IPS DF 19.7 (cell line): ENCODE results near the gene PALLD.
"Not testable (repeated sequence)": the region's sequence is repeated elsewhere in the genome, so short reads cannot be mapped to it uniquely, and the experiment has no call there.

Experiments used
- DNase-seq: peaks from one replicate; pipeline ENCODE4 v3.0.0-alpha.2; 2013; ENCODE audit warnings: low read depth, low spot score

The PALLD gene

DNA sequence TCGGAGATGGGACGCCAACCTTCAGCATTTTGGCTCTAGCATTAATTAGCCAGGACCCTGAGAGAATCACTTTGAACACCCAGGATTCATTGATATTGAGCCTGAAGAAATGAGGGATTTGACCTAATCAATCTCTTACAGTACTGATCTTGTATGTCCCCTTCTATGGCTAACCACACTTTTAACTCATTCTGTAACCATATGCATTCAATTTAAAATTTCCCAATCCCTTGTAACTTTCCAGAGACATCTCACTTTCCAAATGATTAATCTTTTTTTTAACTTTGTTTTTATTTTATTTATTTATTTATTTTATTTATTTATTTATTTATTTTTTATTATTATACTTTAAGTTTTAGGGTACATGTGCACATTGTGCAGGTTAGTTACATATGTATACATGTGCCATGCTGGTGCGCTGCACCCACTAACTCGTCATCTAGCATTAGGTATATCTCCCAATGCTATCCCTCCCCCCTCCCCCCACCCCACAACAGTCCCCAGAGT lies 205.8 kb downstream of the PALLD start:
- not testable (repeated sequence) for DNase-seq

DNA sequence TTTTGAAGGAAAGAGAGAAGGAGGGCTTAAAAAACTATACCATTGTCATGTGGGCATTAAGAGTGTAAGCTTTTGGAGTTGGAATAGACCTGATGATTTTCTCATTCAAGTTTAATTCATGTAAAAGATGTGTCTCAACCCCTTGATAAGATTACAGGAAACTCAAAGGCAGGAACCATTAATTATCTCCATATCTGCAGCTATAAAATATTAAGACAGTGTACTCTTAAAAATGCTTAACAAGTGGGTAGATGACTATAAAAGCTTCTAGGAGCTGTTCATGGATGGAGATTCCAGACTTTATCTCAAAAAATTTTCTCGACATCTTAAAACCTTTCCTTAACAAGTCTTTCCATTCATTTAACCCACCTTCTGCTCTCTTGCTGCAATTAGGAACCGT lies 208.3 kb downstream of the PALLD start:
- no peak for DNase-seq

DNA sequence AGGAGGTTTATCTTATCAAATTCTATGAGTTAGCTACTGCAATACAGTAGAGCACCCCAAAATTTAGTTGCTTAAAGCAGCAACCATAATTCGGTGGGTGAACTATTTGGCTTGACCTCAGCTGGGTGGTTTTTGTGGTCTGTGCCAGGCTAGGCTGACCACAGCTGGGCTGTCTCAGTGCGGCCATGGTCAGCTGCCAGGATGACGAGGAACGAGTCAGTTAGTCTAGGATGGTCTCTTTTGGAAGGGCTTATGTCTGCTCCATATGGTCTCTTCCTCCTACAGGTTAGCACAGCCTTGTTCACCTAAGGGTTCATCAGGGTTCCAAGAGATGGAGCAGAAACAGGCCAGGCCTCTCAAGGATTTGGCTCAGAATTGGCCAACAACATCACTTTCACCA lies 210.4 kb downstream of the PALLD start:
- DNase-seq, result no peak

DNA sequence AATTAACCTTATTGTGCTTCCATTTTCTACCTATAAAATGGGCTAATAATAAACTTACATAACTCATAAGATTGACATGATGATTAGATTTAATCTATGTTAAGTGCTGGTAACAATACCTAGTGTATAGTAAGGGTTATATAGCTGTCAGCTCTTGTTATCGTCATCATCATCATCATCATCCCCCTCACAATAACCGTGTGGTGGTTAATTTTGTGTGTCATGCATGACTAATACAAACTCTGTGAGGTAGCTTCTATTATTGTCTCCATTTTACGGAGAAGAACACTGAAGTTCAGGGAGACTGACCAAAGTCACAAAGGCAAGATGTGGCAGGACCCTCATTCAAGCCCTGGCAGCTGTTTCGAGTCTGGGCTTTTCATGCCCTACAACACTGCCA lies 211.3 kb downstream of the PALLD start:
- no peak for DNase-seq

DNA sequence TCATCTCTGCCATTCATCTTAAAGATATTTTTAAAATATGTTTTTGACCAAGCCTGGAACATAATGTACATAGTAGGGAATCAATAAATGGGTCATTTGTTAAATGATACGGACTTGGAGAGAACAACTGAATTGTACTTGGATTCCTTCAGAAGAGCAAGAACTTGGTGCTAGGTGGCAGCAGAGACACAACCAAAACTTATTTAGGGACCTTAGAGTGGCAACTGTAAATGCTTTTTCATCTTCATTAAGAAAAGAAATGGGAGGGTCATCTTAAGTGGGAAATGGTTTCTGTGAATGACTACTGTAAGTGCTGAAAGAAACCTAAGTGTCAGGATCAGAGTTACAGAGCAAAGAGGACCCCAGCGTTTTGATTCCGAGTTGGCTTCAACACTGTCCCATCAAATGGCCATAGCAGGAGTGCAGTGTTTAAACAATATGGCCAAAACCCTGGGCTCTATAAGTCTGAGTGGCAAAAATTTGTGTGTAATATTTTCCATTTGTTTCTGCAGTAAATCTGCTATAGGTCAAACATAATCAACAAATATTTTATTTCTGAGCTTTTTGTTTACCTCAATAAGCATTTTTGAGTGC lies 213.6 kb downstream of the PALLD start:
- no peak for DNase-seq

DNA sequence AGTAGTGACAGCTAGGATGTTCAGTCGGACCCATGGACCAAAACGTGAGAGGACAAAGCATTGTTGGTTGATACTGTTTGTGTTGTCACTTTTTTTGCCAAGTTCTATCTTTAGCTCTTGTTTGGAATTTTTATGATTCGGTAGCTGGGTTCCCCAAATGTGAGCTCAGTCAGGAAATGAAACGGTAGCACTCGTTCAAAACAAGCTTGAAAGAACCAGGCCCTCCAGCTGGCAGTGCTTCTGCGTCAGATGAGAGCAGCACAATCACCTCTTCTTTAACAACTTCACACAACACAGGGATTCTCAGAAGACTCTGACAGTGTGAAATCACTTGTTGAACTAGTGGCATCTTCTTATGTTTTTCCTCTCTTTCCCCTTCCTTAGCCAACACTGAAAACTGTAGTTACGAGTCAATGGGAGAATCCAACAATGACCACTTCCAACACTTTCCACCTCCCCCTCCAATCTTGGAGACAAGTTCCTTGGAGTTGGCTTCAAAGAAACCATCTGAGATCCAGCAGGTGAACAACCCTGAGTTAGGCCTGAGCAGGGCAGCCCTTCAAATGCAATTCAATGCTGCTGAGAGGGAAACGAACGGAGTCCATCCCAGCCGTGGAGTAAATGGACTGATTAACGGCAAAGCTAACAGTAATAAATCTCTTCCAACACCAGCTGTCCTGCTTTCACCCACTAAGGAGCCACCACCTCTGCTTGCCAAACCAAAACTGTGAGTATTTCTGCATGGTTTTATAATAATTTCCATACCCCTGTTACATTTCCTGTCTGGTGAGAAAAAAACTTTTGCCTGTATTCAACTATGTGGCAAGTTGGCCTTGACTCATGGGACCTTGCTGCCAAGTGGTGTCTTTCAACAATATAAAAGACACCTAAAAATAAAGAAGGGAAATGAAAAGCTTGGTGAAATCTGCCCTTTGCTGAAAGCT lies 214.6 kb downstream of the PALLD start:
- DNase-seq, result no peak

DNA sequence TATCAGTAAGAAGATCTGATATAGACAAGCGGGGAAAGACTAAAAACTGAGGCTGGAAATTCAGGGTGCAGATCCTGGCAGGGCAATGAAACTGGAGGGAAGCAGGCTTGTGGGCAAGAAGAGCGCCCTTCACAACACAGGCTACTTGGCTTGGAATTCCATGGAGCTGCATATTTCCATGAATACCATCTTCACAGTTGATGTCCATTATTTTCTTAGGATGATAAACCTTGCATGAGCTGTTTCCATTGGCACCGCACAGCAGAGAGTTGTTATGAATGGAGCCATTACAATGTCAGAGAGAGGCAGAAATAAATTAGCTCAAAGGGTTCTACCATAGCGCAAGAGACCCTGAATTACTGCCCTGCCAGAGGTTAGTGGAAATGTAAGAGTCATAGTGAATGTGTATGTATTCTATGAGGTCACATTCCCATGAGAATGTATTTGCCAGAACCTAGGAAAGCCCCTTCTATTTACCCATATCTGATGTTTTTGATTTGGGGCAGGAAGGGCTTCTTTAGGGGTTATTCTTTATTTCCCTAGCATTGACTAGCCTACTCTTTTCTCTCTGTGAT lies 215.6 kb downstream of the PALLD start:
- DNase-seq, result no peak

DNA sequence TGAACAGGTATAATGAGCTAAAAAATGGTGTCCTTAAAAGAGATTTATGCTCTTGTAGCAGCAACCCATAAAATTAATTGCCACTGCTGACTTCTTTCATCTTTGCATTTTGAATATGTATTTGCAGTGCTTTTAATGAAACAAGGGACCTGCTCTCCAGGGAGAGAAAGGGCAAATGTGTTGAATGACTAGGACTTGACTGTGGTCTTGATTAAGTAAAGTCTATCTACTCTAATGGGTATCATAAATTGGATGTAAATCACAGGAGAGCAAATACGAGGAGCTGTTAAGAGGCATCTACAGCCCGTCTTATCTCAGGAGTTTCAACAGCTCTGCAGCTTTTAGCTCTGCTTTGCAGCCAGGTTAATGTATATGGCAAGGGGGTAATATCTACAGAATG lies 216.4 kb downstream of the PALLD start:
- DNase-seq, result no peak

DNA sequence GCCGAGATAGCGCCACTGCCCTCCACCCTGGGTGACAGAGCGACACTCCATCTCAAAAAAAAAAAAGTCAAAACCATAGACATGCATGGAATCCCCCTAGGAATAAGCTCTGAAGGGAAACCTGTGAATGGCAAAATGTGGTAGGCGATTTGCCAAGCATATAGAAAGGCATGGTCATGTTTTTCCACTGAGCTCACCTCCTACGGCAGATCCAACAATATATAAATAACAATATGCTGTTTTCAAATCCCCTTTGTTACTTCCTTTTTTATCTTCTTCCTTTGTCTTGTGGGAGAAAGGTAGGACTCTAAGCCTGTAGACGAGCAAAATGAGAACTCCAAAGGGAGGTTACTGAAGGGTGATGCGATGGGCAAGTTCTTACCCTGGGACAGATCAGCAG lies 219.0 kb downstream of the PALLD start:
- DNase-seq, result no peak

DNA sequence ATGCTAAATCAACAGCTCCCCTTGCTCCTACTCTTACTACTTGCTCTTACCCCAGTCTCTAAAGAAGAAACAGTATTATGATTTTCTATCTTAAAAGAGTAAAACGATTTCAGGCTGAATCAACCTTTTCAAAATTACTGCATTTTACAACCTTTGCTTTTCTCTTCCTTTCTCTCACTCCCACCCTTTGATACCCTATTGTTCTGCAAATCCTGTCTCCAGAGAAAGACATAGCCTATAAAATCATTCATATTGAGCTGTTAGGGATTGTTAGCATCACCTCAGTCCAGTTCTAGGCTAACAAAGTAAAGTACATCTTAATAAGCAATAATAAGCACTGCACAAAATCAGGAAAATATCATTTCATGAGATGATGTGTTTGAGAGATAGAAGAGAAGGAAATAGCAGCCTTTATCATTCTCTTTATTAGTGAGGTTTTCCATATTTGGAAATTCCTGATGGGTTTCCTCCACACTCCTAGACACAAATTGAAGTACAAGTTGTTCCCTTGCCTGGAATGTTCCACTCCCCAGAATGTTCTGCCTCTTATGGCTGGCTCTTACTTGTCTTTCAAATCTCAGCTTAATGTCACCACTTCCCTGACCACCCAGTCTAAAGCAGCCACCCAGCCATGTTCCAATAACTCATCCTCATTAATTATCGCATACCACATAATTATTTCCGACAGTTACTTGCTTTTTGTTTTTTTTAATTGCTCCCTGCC lies 219.7 kb downstream of the PALLD start:
- no peak for DNase-seq

DNA sequence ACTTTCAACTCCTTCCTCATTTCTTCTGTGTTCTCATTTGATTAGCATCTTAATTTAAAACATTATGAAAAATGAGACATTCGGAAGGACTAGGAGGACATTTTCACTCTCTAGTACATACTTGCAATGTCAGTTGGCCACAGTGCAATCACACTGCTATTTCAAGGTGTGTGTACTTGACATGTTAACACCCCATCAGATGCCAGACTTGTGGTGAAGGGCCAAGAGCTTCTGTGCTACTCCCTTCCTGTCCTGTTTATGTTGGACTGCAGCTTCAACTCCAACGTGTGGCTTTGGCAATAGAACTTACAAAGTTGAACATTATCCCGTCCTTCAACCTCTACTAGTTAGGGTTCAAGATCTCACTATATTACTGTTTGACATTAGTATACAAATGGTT lies 221.0 kb downstream of the PALLD start:
- DNase-seq, result no peak

DNA sequence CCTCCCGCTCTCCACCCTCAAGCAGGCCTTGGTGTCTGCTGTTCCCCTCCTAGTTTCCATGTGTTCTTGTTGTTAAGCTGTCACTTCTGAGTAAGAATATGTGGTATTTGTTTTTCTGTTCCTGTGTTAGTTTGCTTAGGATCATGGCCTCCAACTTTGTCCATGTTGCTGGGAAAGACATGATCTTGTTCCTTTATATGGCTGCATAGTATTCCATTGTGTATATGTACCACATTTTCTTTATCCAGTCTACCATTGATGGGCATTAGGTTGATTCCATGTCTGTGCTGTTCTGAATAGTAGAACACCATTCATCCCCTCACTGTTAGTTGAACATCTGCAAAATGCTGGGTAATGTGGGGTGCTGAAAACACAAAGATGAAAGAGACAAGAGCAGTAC lies 222.9 kb downstream of the PALLD start:
- DNase-seq, result no peak

DNA sequence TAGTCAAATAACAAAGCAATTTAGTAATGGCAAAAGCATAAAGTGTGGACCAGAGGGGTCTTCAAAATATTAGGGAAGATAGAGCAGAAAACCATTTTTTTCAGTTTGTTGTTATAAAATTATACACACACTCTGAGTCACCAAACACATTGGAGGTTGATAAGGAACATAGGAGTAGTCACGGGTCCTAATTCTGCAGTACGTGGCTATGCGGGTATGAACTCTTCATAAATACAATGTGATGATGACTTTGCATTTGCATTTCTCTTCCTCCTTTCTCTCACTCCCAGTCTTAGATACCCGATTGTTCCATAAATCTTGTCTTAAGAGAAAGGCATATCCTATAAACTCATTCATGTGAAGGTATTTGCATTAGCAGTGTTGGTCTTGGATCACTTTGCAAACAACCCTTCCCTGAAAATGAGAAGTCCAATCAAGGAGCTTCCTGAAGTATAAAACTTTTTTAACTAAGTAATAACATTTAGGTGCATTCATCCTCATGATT lies 223.6 kb downstream of the PALLD start:
- DNase-seq, result no peak

DNA sequence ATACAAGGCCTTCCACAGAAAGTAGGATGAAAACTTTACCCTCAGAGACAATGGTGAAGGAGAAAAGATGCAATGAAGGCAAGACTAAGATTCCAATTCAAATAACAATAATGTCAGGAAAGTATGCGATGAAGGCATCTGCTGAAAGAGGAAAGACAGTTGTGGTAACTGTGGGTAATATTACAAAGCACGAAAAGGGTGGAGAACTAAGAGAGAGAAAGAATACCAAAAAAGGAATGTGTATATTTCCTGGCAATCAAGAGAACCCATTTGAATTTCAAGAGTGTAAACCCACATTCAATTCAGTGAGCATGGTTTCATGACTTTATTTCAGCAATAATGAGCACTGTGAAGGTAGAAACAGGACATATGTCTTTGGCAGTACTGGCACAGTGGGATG lies 225.5 kb downstream of the PALLD start:
- no peak for DNase-seq

DNA sequence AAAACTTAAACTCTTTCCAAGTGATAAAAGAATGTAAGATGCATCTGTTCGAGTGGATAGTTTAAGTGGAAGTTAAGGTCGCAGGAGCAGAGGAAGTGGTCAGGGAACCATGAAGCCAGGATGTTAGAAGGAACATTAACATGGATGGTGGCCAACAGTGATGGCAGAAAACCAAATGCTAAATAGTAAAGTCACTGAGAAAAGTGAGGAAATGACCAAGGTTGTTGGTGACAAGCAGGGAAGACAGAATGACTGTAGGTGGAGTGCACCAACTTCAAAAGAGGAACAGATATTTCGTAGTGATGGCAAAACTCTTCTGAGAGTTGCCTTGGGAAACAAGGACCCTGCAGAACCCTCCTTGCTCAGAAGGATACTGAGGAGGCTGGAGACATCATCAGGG lies 226.2 kb downstream of the PALLD start:
- no peak for DNase-seq

DNA sequence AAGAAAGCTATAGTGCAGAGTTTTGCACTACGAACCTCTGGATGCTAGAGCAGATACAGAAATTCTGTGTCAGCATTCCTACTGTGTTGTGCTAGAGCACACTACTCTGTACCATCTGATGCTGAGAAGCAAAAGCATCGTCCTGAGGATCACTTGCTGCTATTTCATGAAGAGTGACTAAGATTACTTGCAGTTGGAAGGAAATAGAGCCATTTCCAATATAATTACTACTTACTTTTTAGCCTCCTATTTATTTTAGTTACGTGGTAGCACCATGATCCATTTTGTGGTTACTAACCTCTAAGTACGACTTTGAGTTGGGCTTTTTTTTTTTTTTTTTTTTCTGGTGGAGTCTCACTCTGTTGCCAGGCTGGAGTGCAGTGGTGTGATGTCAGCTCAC lies 226.7 kb downstream of the PALLD start:
- no peak for DNase-seq

DNA sequence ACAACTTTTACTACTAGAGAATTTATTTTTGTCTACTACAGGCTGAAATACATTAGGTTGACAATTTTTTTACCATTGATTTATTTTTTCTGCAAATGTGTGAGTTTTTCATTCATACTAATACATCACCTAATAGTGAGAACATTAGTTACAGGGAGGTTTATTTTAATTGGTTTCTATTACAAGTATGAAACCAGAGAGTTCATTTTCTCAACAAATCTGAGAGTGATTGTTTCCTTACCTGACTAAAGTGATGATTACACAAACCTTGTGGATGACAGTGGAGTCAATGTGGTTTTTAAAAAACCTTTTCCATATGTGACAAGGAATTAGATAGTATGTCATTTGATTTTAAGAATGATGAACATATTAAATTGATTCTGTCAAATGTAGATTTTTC lies 227.4 kb downstream of the PALLD start:
- DNase-seq, result no peak

DNA sequence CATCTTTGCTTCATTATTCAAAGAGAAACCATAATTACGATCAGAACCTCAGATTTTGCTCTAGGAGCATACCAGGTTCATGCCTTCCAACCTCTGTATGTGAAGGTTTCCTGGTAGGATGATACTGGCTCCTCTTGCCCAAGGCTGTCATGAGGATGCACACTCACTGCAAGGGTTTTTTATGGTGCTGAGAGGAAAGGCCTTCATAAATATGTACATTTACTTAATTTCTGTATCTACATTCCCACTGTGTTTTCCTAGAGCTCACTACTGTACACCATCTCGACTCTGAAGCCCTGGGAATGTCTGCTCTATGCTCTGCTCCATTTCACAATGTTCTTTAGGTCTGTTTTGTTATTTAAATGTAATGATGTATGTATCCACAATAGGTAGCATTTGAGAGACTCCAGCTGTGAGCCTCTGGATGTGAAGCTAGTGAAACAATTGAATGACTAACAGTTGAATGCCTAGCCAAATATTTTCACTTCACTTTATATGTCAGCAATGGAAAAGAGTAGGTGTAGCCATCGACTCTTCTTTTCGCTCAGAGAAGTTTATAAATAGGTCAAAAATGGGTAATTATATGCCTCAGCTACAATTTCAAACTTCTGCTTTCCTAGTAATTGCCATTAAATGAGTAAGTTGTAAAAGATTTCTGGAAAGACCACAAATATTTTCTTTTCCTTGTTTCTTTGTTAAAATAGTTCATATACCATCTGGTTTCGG lies 228.0 kb downstream of the PALLD start:
- DNase-seq, result peak; percentile 42

DNA sequence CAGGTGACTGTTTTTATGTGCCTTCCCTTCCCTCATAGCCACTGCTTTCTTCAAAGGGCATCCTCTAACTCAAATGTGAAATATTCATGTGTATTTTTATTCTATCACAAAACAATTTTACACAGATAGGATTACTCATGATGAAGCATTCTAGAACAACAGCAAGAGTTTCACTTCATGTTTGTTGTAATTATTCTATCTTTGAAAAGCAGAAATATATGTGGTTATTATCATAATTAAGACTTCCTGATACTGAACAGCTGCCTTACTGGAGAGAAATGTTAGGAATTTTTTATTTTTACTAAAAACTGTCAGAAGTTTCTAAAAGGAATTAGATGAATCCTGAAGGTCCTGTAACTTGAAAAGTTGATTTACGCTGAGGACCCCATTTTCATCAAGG lies 229.1 kb downstream of the PALLD start:
- no peak for DNase-seq

DNA sequence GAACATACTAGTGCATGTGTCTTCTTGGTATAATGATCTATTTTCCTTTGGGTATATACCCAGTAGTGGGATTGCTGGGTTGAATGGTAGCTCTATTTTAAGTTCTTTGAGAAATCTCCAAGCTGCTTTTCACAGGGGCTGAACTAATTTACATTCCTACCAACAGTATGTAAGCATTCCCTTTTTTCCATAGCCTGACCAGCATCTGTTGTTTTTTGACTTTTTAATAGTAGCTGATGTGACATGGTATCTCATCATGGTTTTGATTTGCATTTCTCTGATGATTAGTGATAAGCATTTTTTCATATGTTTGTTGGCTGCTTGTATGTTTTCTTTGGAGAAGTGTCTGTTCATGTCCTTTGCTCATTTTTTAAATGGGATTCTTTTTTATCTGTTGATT lies 230.3 kb downstream of the PALLD start:
- DNase-seq, result not testable (repeated sequence)

DNA sequence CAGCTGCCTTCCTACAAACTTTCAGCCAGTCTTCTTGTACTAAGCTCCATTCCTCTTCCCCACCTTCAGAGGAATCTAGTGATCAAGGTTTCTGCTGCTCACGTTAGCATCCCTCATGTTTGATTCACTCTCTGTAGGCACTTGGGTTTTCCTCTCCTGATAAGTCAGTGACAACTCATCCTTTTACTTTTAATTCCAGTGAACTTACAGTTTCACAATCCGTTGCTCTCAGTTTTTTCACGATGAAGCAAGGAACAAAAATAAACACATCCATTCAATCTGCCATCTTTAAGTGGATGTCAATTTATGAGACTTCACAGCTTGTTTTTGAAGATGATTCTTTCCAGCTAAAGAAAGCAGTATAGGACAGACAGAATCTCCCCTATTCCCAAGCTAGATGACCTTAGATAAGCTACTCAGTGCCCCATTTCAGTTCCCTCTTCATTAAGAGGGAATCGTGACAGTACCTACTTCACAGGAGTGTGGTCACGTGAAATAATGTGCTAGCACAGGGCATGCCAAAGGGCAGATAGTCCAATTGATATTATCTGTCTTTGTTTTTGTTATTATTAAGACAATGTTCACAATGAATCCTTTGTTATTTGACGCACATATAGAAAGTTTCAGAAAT lies 234.3 kb downstream of the PALLD start:
- DNase-seq, result no peak
